Stimulated activated CD8-positive, alpha-beta memory T cell treated with anti-CD3 and anti-CD28 coated beads, Interleukin-7, amount 100 ng/mL, for 1 hour (primary cell): ENCODE results near the gene LGALS1.
"Not testable (repeated sequence)": the region's sequence is repeated elsewhere in the genome, so short reads cannot be mapped to it uniquely, and the experiment has no call there.

Source experiments
- DNase-seq, 2 donors: peaks; one replicate each; pipeline ENCODE4 v3.0.0-alpha.2; 2020; ENCODE audit warnings: low read depth in 2 of 2

LGALS1 gene

GRCh38 chr22:37639070-37639760 is 36.2 kb upstream of the LGALS1 start, which contains the start of gene SH3BP1:
TSS of gene SH3BP1 (plus strand) at chr22:37639669. CDS start at chr22:37639788, 119 bp downstream.
- DNase-seq: no peak

GRCh38 chr22:37639771-37640590 is 35.5 kb upstream of the LGALS1 start:
- no peak for DNase-seq

- no peak for DNase-seq
These were observed 34.6 kb upstream of the LGALS1 start for GRCh38 chr22:37640591-37641560.

DNA sequence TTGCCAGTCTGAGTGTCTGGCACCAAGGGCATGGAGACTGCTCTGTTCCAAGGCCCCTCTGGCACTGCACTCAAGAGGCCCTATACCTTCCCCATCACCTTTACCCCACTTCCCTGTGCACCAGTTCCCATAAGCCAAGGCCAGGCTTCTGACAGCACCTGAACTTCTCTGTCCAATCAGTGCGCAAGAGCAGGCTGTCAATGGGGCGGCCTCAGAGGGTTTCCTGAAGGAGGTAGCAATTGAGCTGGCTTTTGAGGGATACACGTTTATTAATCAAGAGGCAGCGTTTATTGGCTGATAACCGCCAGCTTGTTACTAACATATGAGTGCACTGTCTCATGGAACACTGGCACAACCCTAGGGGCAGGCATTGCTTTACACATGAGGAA is 33.9 kb upstream of the LGALS1 start:
- no peak for DNase-seq

- DNase-seq: peak; percentile 73 to 84
These were observed 32.1 kb upstream of the LGALS1 start for GRCh38 chr22:37643225-37643847.

- DNase-seq: no peak
These were observed 28.1 kb upstream of the LGALS1 start for GRCh38 chr22:37647317-37647716.

DNA sequence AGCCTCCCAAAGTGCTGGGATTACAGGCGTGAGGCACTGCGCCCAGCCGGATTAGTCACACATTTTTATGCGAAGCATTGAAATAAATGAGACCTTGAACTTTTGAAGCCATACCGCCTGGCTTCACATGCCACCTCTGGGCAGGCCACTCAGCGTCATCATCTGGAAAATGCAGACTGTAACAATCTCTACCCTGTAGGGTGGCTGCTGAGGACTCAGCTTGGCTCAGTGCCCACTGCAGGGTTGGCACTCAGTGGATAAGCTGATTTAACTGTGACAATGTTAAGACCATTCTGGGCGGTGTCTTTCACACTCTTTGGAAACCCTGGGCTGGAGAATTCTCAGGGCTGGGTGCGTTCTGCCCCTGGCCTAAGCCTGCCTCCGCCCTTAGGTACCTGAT is 27.5 kb upstream of the LGALS1 start:
- DNase-seq: no peak

DNA sequence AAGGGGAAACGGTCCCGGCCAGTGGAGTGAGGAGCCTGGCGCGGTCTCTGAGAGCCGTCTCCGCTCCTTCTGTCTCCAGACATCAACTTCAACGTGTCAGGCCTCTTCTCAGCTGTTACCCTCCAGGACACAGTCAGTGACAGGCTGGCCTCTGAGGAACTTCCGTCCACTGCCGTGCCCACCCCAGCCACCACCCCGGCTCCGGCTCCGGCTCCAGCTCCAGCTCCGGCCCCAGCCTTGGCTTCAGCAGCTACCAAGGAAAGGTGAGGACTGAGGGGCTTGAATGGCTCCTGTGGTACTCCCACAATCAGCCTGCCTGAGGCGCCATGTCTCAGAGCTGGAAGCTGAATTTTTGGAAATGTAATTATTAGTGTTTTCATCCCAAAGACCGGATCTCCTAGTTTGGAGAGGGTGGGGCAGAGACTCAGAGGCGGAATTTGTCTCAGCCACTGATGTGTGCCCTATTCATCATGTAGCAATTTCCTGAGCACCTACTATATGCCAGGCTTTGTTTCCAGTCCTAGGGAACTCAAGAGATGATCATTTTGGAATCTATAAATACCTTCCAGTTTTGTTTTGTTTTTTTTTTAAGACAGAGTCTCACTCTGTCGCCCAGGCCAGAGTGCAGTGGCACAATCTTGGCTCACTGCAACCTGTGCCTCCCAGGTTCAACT is 24.8 kb upstream of the LGALS1 start:
- no peak for DNase-seq

- no peak for DNase-seq
These were observed 20.7 kb upstream of the LGALS1 start for GRCh38 chr22:37654563-37655251.

DNA sequence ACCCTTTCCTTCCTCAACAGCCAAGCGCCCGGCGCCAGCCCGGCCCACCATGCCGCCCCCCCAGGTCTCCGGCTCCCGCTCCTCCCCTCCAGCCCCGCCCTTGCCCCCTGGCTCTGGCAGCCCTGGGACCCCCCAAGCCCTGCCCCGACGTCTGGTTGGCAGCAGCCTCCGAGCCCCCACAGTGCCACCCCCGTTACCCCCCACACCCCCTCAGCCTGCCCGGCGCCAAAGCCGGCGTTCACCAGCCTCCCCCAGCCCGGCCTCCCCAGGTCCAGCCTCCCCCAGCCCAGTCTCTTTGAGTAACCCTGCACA is 20.2 kb upstream of the LGALS1 start:
- no peak for DNase-seq

- not testable (repeated sequence) for DNase-seq
These were observed 18.9 kb upstream of the LGALS1 start for GRCh38 chr22:37656583-37656982.

DNA sequence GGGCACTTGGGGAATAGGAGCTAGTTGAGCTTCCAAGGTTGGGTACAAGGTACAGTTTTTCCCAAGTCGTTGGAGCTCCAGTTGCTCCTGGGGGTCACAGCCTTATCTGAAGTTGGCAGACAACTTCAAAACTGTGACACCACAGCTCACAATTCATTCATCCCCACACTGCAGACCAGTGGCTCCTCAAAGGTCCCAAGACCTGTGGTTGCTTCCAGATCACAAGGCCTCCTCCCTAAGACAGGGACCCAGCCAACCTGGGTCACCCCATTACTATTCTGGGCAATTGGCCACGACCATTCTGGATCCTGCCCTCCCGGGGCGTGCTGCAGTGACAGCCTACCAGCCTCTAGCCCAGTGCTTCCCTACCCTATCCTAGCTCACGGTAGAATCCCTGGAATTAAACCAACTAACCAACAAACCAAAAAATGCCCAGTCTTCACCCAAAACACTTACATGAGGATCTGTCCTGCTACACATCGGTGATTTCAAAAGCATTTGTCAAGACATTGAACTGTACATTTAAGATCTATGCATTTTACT is 17.8 kb upstream of the LGALS1 start:
- no peak for DNase-seq

DNA sequence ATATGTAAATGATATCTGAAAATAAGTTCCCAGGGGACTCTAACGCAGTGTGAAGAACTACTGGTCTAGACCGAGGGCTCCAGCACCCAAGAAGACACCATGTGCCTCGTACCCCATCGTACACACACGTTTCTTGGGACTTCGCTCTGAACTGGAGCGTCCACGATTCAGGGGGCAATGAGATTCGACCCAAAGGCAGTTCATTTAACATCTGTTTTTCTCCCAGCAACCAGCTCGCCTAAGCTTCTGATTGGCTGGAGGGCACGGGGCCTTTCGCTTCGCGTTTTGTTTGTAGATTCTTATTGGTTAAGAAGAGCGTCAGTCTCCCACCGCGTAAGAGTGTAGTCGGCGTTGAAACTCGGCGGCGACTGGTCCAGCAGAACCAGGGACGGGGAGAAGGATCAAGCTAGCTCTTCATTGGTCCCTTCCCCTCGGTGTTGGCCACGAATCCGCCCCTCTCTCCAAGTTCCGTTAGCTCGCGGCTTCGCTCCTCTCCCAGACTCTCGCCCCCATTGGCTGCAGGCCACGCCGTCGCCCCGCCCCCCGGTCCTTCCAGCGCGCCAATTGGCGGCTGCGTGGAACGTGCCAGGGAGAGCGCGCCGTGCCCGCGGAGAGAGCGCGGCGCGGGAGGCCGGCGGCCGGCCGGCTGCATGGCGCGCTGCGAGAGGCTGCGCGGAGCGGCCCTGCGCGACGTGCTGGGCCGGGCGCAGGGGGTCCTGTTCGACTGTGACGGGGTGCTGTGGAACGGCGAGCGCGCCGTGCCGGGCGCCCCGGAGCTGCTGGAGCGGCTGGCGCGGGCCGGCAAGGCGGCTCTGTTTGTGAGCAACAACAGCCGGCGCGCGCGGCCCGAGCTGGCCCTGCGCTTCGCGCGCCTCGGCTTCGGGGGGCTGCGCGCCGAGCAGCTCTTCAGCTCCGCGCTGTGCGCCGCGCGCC is 17.0 kb upstream of the LGALS1 start, which contains the start of gene PDXP:
Gene PDXP (plus strand): TSS at position 591 of the 933 bp plus-strand sequence. CDS start 60 bp downstream, at position 651.
- peak; percentile 96 to 98 for DNase-seq

GRCh38 chr22:37659066-37659896 is 16.2 kb upstream of the LGALS1 start:
- no peak for DNase-seq

DNA sequence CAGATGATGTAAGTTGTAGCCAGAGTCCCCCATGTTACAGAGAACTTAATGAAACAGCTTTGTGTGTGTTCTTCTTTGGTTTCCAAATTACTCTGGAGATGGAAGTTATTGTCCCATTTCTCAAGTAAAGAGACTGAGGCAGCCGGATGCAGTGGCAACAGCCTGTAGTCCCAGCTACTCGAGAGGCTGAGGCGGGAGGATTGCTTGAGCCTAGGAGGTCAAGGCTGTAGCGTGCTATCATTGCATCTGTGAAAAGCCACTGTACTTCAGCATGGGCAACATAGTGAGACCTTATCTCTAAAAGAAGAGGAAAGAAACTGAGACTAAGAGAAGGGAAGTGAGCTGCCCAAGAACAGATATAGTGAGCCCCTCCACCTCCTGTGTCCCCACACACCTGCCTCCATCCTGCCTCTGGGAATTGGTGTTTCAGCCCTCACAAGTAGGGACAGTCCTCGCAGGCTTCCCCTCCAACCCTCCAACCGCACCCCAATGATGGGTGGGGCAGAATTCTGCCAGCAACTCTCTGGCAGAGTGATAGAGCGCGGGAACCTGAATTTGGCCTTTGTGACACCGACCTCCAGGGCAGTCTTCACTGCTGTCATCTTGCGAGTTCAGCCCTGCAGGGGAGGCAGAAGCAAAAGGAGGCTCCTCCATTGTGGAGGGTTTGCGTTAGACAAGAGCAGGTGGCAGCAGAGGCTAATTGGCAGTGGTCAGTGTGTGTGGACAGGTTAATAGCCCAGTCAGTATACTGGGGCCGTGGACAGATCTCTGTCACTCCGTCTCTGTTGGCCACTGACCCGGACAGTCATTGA is 15.3 kb upstream of the LGALS1 start:
- DNase-seq: no peak

DNA sequence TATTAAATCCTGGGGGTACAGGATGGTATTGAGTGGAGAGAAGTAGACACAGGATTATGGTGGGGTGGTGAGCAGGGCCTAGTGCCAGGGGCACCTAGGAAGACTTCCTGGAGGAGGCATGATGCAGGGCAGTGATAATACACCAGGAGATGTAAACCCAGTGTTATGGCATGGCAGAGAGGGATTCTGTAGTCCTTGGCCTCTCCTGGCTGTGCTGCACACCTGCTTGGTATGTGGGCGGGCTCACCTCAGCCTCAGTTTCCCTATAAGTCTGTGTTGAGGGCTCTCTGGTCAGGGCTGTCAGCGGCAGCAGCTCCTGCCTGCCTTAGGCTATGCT is 14.8 kb upstream of the LGALS1 start:
- no peak for DNase-seq
